Thoracic aorta (tissue), 2 donors: Measurements from ENCODE around the gene POLR2E. TPM values are rescaled to one million over a fixed set of nuclear protein-coding genes. Genes with fewer than 3 reads are reported as not detected.

Experiments used
- ATAC-seq: fragments of 150-250 bp; one replicate; pipeline ENCODE4 v1.8.0; 2017; ENCODE audit warnings: low read depth; ENCODE audit not compliant: insufficient number of reproducible peaks, low FRiP score
- DNase-seq: peaks from one replicate; pipeline ENCODE4 v3.0.0-alpha.2; 2020; ENCODE audit warnings: low spot score
- H3K27ac ChIP-seq, 2 donors: fragments of 200-600 bp; sonication (generic); 1 replicate in 1 of 2; 2 replicates in 1 of 2; pipeline ENCODE4 v1.5.1; 2016; ENCODE audit warnings: mild to moderate bottlenecking in 2 of 2, moderate library complexity in 2 of 2
- H3K27me3 ChIP-seq: fragments of 200-600 bp; sonication (generic); replicated peaks from 2 replicates; pipeline ENCODE4 v1.6.0; 2016; ENCODE audit warnings: mild to moderate bottlenecking; ENCODE audit not compliant: insufficient read depth
- H3K36me3 ChIP-seq: fragments of 200-600 bp; sonication (generic); one replicate; pipeline ENCODE4 v1.5.1; 2016
- H3K4me1 ChIP-seq, 2 donors: fragments of 200-600 bp; sonication (generic); 1 replicate in 1 of 2; 2 replicates in 1 of 2; pipeline versions ENCODE4 v1.5.1 to v1.6.0; 2016; ENCODE audit warnings: low read depth in 2 of 2, mild to moderate bottlenecking in 1 of 2; ENCODE audit not compliant: control insufficient read depth in 1 of 2
- H3K4me3 ChIP-seq: fragments of 200-600 bp; sonication (generic); 2 replicates; pipeline ENCODE4 v1.5.1; 2016; ENCODE audit warnings: mild to moderate bottlenecking
- H3K9me3 ChIP-seq: fragments of 200-600 bp; sonication (generic); 2 replicates; pipeline ENCODE4 v1.5.1; 2016
- CTCF ChIP-seq: fragments of 200-600 bp; sonication (generic); IDR thresholded peaks from one replicate; pipeline ENCODE4 v1.5.1; 2019; ENCODE audit warnings: antibody characterized with exemption
- total RNA-seq, 2 donors: library from RNA; depleted of rRNA; stranded (reverse); fragments of >200 nt; gene quantifications; one replicate each; pipeline versions ENCODE4 v1.1.0 to v1.2.3, GENCODE V29; 2016

The POLR2E gene
- total RNA-seq, 2 donors from 2014 or later, result 129 to 149 TPM

- H3K27me3 ChIP-seq, result no peaks in the 10 kb centered on the region
- no peak for ATAC-seq
- no peak for TF ChIP-seq CTCF
- no peak overlapping the region for H3K4me3 ChIP-seq
- H3K9me3 ChIP-seq, result no peaks in the 10 kb centered on the region
- H3K27ac ChIP-seq, result peak overlapping the region in 1 of 2 donors; percentile 99
- no peak for DNase-seq
- peaks cover 2% of the 10 kb centered on the region for H3K36me3 ChIP-seq
- peaks cover 40 to 41% of the 10 kb centered on the region in 2 donors for H3K4me1 ChIP-seq
Measured at GRCh38 chr19:1134431-1134830, 39.3 kb upstream of the POLR2E start.

DNA sequence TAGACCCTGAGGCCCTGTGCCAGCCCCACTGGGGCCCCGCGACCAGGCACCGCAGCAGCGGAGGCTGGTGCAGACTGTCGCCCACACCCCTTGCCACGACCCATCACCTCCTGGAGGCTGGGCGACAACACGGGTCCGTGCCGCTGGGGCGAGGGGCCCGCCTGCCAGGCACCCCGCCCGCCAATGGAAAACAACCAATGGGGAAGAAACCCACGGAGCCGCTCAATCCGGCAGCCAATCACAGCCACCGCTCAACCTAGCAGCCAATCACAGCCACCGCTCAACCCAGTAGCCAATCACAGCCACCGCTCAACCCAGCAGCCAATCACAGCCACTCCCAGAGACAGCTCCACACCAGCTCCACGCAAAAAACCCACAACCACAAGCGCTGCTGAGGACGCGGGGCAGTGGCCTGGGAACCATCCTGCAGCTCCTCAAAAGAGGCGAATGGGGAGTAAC is 38.3 kb upstream of the POLR2E start:
- no peak for DNase-seq
- no peak for TF ChIP-seq CTCF

DNA sequence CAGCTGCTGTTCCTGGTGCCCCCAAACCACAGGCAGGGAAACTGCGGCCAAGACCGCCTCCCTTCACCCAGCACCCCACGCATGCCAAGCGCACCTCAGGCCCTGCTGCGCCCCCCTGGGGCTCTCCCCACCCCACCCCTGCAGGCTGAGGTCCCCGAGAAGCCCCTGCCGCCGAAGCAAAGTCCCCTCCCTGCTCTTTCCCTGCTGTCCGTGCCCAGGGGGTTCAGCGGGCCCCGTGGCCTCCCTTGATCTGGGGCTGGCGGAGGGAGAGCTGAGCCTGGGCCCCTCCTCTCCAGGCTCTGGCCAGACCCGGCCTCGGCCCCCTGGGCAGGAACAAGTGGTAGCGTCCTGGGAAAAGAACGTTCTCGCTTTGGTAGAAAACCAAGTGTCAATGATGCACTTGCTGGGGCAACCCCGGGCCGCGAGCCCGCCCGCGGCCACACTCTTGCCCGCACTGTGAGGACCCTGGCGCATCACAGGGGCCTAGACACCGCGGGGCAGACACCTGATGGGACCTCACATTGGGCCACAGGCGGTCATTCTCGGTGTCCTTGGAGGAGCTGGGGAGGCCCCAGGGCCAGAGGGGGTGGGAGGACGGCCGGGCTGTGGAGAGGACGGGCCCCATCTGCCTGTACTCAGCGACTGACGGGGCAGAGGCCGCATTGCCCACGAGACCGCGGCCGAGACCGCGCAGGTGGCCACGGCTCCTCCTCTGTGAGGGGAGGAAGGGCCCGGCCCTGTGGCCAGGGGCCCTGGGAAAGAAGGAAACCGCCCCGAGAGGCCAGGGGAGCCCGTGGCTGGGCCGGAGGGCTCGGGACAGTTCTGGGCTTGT is 37.6 kb upstream of the POLR2E start:
- peaks cover 47 to 53% of the 10 kb centered on the region in 2 donors for H3K4me1 ChIP-seq

More for the DNA sequence above, 38.3 kb upstream of the POLR2E start:
- Histone ChIP-seq H3K4me3 (peak overlapping the region; percentile 95), H3K27me3 (no peaks in the 10 kb centered on the region), H3K36me3 (peaks cover 2% of the 10 kb centered on the region), H3K9me3 (no peaks in the 10 kb centered on the region), H3K27ac (peak overlapping the region; percentile 94 to 99), H3K4me1 (peaks cover 47 to 48% of the 10 kb centered on the region in 2 donors)
- no peak for ATAC-seq

GRCh38 chr19:1131718-1132551 is 36.8 kb upstream of the POLR2E start:
- H3K9me3 ChIP-seq, result no peaks in the 10 kb centered on the region
- peak overlapping the region; percentile 95 for H3K4me3 ChIP-seq
- peaks cover 10% of the 10 kb centered on the region for H3K36me3 ChIP-seq
- H3K4me1 ChIP-seq, result peaks cover 52 to 61% of the 10 kb centered on the region in 2 donors
- peak; percentile 91 for DNase-seq
- peak overlapping the region; percentile 94 to 99 for H3K27ac ChIP-seq
- peak; percentile 26 for TF ChIP-seq CTCF
- no peaks in the 10 kb centered on the region for H3K27me3 ChIP-seq
- peak; percentile 65 for ATAC-seq

More for the DNA sequence above, 37.6 kb upstream of the POLR2E start:
- TF ChIP-seq CTCF, result no peak
- ATAC-seq, result no peak
- Histone ChIP-seq H3K27ac (peak overlapping the region; percentile 94 to 99), H3K36me3 (peaks cover 2% of the 10 kb centered on the region), H3K9me3 (no peaks in the 10 kb centered on the region), H3K4me3 (peak overlapping the region; percentile 95), H3K27me3 (no peaks in the 10 kb centered on the region)
- DNase-seq, result no peak
